Kidney (tissue), 14 donors: ENCODE results near the gene PLEKHG3. TPM values are rescaled to one million over a fixed set of nuclear protein-coding genes. Genes with fewer than 3 reads are reported as not detected.

ENCODE experiments used
- DNase-seq, 5 donors: peaks; one replicate each; pipeline ENCODE4 v3.0.0-alpha.2; 2013 to 2020
- FAIRE-seq: peaks from 2 replicates; lab custom pipeline; 2012; peaks lifted over from hg19 to GRCh38; lab: Jason Lieb, UNC
- H3K27ac ChIP-seq, 2 donors: one replicate each; pipeline ENCODE4 v1.7.0; 2013; ENCODE audit warnings: low read depth in 2 of 2, low read length in 2 of 2, inconsistent platforms in 1 of 2
- H3K27me3 ChIP-seq: one replicate; pipeline ENCODE4 v1.7.1; 2013; ENCODE audit warnings: low read length, inconsistent platforms; ENCODE audit not compliant: control insufficient read depth, insufficient read depth
- H3K36me3 ChIP-seq, 3 donors: one replicate each; pipeline versions ENCODE4 v1.7.0 to v1.7.1; 2013; ENCODE audit warnings: low read length in 3 of 3, control low read depth in 1 of 3, inconsistent platforms in 1 of 3; ENCODE audit not compliant: insufficient read depth in 3 of 3, control insufficient read depth in 2 of 3
- H3K4me1 ChIP-seq, 3 donors: one replicate each; pipeline versions ENCODE4 v1.7.0 to v1.7.1; 2013; ENCODE audit warnings: low read length in 3 of 3, inconsistent platforms in 1 of 3, low read depth in 1 of 3; ENCODE audit not compliant: control insufficient read depth in 2 of 3, insufficient read depth in 2 of 3
- H3K4me3 ChIP-seq, 3 donors: one replicate each; pipeline versions ENCODE4 v1.7.0 to v1.8.1; 2013; ENCODE audit warnings: low read length in 3 of 3, control low read depth in 1 of 3, inconsistent platforms in 1 of 3
- H3K9ac ChIP-seq, 3 donors: one replicate each; pipeline versions ENCODE4 v1.7.0 to v1.7.1; 2013; ENCODE audit warnings: low read length in 3 of 3, control low read depth in 1 of 3, inconsistent platforms in 1 of 3
- H3K9me3 ChIP-seq, 3 donors: one replicate each; pipeline versions ENCODE4 v1.7.0 to v1.7.1; 2013; ENCODE audit warnings: low read length in 3 of 3, control low read depth in 1 of 3, inconsistent platforms in 1 of 3; ENCODE audit not compliant: control insufficient read depth in 2 of 3, insufficient read depth in 1 of 3
- intact Hi-C: fragments of 100-400 bp; cut with DNase I; formaldehyde crosslinking; loops from one replicate; pipeline ENCODE4 v1.11.1; 2022
- polyA plus RNA-seq: library from polyadenylated mRNA; stranded (reverse); fragments of 350-450 nt; fragmentation: Illumina TruSeq; extraction: RNeasy Lipid Tissue Mini Kit (QIAGEN cat#74804); gene quantifications from one replicate; pipeline ENCODE4 v1.2.3, GENCODE V29; 2014; ENCODE audit warnings: low read depth, low replicate concordance; ENCODE audit not compliant: insufficient read depth
- total RNA-seq: library from RNA; stranded (reverse); fragmentation: NEBNext Ultra II Directional; extraction: Animal tissue kit (Norgen Biotek cat#: 25700); gene quantifications from one replicate; pipeline ENCODE4 v1.2.1, GENCODE V29; 2021
- TF ChIP-seq, protein P1 (sequence below): IDR thresholded peaks from 3 replicates; pipeline ENCODE4 v1.5.1; 2012; ENCODE audit warnings: mild to moderate bottlenecking, moderate library complexity, borderline replicate concordance; ENCODE audit not compliant: insufficient read depth; ENCODE audit errors: extremely low read depth
- donor health status: control.
- donor health status: control.
- donor health status: control.
- donor health status: control.
- donor health status: control.
- donor health status: DM: yes; HTN: yes; CAD: no.
- donor health status: Normal renal cell carcinoma (clear cell type).

PLEKHG3 gene
- total and polyA plus RNA-seq, 2 donors from 2014 or later: 51.9 to 127 TPM

DNA sequence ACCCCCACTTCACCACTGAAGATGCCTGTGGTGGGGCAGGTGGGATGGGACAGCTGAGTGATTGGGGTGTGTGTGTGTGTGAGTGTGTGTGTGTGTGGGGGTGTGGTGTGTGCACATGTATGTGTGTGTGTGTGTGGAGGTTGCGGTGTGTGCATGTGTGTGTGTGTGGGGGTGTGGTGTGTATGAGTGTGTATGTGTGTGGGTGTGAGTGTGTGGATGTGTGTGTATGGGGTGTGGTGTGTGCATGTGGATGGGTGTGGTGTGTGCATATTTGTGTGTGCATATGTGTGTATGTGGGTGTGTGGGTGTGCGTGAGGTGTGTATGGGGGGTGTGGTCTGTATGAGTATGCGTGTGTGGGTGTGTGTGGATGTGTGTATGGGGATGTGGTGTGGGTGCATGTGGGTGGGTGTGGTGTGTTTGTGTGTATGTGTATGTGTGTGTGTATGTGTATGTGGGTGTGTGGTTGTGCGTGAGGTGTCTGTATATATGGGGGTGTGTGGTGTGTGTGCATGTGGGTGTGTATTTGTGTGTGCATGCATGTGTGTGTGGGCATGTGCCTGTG lies 61.6 kb downstream of the PLEKHG3 start:
- TF ChIP-seq, protein P1, sequence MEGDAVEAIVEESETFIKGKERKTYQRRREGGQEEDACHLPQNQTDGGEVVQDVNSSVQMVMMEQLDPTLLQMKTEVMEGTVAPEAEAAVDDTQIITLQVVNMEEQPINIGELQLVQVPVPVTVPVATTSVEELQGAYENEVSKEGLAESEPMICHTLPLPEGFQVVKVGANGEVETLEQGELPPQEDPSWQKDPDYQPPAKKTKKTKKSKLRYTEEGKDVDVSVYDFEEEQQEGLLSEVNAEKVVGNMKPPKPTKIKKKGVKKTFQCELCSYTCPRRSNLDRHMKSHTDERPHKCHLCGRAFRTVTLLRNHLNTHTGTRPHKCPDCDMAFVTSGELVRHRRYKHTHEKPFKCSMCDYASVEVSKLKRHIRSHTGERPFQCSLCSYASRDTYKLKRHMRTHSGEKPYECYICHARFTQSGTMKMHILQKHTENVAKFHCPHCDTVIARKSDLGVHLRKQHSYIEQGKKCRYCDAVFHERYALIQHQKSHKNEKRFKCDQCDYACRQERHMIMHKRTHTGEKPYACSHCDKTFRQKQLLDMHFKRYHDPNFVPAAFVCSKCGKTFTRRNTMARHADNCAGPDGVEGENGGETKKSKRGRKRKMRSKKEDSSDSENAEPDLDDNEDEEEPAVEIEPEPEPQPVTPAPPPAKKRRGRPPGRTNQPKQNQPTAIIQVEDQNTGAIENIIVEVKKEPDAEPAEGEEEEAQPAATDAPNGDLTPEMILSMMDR: no peak
- peaks cover 9 to 24% (median 14%) of the 10 kb centered on the region in 3 donors for H3K4me1 ChIP-seq
- H3K9me3 ChIP-seq: no peaks in the 10 kb centered on the region
- no peaks in the 10 kb centered on the region for H3K27me3 ChIP-seq
- H3K4me3 ChIP-seq: no peak overlapping the region
- DNase-seq (no peak), FAIRE-seq (no peak)
- H3K36me3 ChIP-seq: no peaks in the 10 kb centered on the region
- no peak overlapping the region for H3K27ac ChIP-seq
- intact Hi-C loops: loop anchor here (5.0 kb wide), 1 partner anchor 94 kb away; no protein-coding TSS in a partner anchor
- no peak overlapping the region for H3K9ac ChIP-seq

DNA sequence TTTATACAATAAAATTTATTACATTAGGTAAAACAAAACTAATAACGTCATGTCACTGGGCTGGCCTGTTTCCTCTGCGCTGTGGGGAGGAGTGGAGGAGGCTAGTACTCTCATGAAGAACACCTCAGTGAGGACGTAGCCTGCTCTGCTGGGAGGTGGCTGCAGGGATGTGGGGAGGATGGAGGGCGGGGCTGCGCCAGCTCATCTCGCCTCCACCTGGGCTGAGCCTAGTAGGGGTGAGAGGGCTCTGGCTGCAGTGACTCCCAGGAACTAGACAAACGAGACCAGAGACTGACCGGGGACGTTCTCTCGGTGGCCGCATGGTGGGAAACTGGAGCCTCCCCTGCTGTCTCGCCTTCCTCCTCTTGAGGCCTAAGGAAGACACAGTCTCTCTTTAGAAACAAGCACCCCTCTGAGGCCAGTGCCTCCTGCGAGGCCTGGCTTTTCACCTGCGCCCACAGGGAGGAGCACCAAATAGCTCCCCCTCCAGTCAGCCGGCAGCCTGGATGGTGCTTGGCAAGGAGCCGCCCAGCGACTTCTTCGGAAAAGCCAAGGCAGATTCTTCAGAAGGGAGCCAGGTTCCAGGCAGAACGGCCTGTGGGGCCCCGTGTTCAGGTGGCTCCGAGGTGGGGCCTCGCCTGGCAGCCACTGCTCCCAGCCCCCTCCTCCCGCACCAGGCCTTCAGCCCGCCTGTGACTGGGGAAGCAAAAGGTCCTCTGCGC lies 62.4 kb downstream of the PLEKHG3 start:
- FAIRE-seq (no peak), DNase-seq (no peak)
- no peak overlapping the region for H3K27ac ChIP-seq
- H3K4me1 ChIP-seq: peaks cover 2 to 21% (median 10%) of the 10 kb centered on the region in 3 donors
- H3K9ac ChIP-seq: no peak overlapping the region
- H3K4me3 ChIP-seq: no peak overlapping the region
- no peaks in the 10 kb centered on the region for H3K9me3 ChIP-seq
- intact Hi-C loops: loop anchor here (5.0 kb wide), 1 partner anchor 94 kb away; no protein-coding TSS in a partner anchor
- H3K27me3 ChIP-seq: no peaks in the 10 kb centered on the region
- TF ChIP-seq, protein P1: no peak
- H3K36me3 ChIP-seq: no peaks in the 10 kb centered on the region

DNA sequence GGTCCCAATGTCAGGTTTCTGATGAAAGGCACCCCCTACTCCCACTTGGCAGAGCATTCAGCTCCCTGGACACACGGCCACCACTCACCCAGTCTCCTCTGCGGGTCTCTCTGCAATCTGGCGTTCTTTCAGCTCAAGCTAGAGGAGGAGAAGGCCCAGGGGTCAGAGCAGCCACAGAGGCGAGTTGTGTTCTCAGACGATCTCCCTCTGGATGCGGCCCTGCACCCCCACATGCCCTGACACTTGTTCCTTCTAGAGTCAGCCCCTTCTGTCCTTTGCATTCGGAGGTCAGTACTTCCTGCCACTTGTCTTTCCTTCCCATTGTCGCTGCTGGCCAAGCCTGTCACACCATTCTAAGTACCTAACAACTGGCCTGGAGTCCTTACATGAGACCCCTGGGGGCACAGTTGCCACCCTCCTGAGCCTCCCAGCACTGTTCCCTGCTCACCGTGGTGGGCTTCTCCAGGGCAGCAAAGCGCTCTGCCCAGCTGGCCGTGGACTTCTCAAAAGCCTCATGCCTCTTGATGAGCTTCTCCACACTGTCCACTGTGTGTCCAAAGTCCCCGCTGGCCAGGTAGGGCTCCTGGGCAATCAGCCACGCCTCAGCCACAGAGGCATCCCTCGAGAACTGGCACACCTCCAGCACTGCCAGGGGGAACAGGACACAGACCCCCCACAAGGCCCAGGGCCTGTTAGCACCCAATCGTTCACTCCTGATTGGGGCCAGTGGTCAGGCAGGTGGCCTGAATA lies 63.2 kb downstream of the PLEKHG3 start:
- H3K36me3 ChIP-seq: no peaks in the 10 kb centered on the region
- no peaks in the 10 kb centered on the region for H3K9me3 ChIP-seq
- FAIRE-seq (no peak), DNase-seq (no peak)
- H3K27me3 ChIP-seq: no peaks in the 10 kb centered on the region
- TF ChIP-seq, protein P1: no peak
- no peak overlapping the region for H3K9ac ChIP-seq
- H3K4me3 ChIP-seq: no peak overlapping the region
- intact Hi-C loops: loop anchor here (5.0 kb wide), 1 partner anchor 95 kb away; no protein-coding TSS in a partner anchor
- no peak overlapping the region for H3K27ac ChIP-seq
- peaks cover 0 to 14% (median 2%) of the 10 kb centered on the region in 3 donors for H3K4me1 ChIP-seq
